Sigmoid colon (tissue), 7 donors: Measurements from ENCODE around the gene LRP6. TPM values are rescaled to one million over a fixed set of nuclear protein-coding genes. Genes with fewer than 3 reads are reported as not detected.

Source experiments
- DNase-seq: peaks from one replicate; pipeline ENCODE4 v3.0.0-alpha.2; 2019
- H3K27ac ChIP-seq, 4 donors: fragments of 200-600 bp; sonication (generic); one replicate each; pipeline ENCODE4 v1.5.1; 2016 to 2019; ENCODE audit warnings: mild to moderate bottlenecking in 1 of 4
- H3K27me3 ChIP-seq, 3 donors: fragments of 200-600 bp; sonication (generic); one replicate each; pipeline ENCODE4 v1.5.1; 2019; ENCODE audit warnings: mild to moderate bottlenecking in 1 of 3
- H3K36me3 ChIP-seq, 4 donors: fragments of 200-600 bp; sonication (generic); one replicate each; pipeline ENCODE4 v1.5.1; 2016 to 2019
- H3K4me1 ChIP-seq, 4 donors: fragments of 200-600 bp; sonication (generic); one replicate each; pipeline ENCODE4 v1.5.1; 2017 to 2019
- H3K4me3 ChIP-seq, 4 donors: fragments of 200-600 bp; sonication (generic); one replicate each; pipeline ENCODE4 v1.5.1; 2017 to 2019; ENCODE audit warnings: mild to moderate bottlenecking in 2 of 4, moderate library complexity in 1 of 4
- H3K9me3 ChIP-seq, 4 donors: fragments of 200-600 bp in 3 of 4; sonication (generic) in 3 of 4; one replicate each; pipeline versions ENCODE4 v1.5.1 to v1.6.1; 2013 to 2019
- EP300 ChIP-seq, 4 donors: sonication (generic); formaldehyde crosslinking; IDR thresholded peaks; one replicate each; pipeline ENCODE4 v1.6.1; 2017; ENCODE audit warnings: antibody characterized with exemption in 4 of 4
- POLR2A ChIP-seq, 2 donors: fragments of 450-650 bp; IDR thresholded peaks; one replicate each; pipeline ENCODE4 v1.6.1; 2016; ENCODE audit warnings: antibody characterized with exemption in 2 of 2, mild to moderate bottlenecking in 2 of 2, moderate library complexity in 2 of 2
- POLR2AphosphoS5 ChIP-seq, 4 donors: sonication (generic); formaldehyde crosslinking; IDR thresholded peaks; one replicate each; pipeline ENCODE4 v1.6.1; 2017; ENCODE audit warnings: antibody characterized with exemption in 4 of 4
- WGBS, 2 donors: extraction: QIAGEN DNeasy Blood & Tissue Kit; methylation state at CpG; one replicate each; pipeline ENCODE4 v1.1.7; 2013; 5-methylcytosine and 5-hydroxymethylcytosine counted together
- intact Hi-C: fragments of 100-400 bp; cut with DNase I; formaldehyde crosslinking; loops from one replicate; pipeline ENCODE4 v1.15.1; 2023
- polyA plus RNA-seq, 3 donors: library from polyadenylated mRNA; stranded (reverse); fragments of 200-250 nt; gene quantifications; one replicate each; pipeline ENCODE4 v1.2.3, GENCODE V29; 2013
- total RNA-seq, 4 donors: library from RNA; depleted of rRNA; stranded (reverse); fragments of >200 nt; gene quantifications; one replicate each; pipeline ENCODE4 v1.1.0, GENCODE V29; 2016
- TF ChIP-seq, protein P1 (sequence below), 4 experiments: fragments of 450-650 bp in 3 of 4; fragments of 200-600 bp in 1 of 4; IDR thresholded peaks; one replicate each; pipeline ENCODE4 v1.5.1; 2016 to 2019; ENCODE audit warnings: antibody characterized with exemption in 4 of 4, mild to moderate bottlenecking in 3 of 4, moderate library complexity in 2 of 4
- donor health status: healthy with polysubstance abuse.
- donor health status: Bipolar disorder and iron deficiency.
- donor health status: healthy.

Gene LRP6
- total and polyA plus RNA-seq, 7 donors, result 1.8 to 55.1 (median 36.0) TPM

DNA sequence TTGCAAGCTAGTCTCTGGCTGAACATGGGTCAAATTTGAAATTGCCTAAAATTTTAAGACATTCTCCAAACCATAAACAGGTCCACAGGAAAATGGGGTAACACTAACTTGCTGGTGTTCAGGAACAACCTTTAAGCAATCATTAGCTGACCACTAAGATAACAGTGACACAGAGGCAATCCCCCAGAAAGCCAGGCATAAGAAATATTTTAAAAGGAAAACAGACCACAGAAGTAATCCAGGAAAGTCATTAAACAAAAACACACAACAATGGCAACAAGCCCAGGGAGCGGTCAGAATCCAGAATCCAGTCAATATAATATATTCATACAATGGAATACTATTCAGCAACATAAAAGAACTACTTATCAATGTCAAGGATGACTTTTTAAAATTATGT, 59.1 kb downstream of the LRP6 start:
- Histone ChIP-seq H3K36me3 (no peaks in the 10 kb centered on the region), H3K27me3 (no peaks in the 10 kb centered on the region), H3K9me3 (no peaks in the 10 kb centered on the region), H3K4me1 (peaks cover 0 to 8% (median 0%) of the 10 kb centered on the region in 4 donors), H3K27ac (no peak overlapping the region), H3K4me3 (no peak overlapping the region)
- TF ChIP-seq, protein P1, sequence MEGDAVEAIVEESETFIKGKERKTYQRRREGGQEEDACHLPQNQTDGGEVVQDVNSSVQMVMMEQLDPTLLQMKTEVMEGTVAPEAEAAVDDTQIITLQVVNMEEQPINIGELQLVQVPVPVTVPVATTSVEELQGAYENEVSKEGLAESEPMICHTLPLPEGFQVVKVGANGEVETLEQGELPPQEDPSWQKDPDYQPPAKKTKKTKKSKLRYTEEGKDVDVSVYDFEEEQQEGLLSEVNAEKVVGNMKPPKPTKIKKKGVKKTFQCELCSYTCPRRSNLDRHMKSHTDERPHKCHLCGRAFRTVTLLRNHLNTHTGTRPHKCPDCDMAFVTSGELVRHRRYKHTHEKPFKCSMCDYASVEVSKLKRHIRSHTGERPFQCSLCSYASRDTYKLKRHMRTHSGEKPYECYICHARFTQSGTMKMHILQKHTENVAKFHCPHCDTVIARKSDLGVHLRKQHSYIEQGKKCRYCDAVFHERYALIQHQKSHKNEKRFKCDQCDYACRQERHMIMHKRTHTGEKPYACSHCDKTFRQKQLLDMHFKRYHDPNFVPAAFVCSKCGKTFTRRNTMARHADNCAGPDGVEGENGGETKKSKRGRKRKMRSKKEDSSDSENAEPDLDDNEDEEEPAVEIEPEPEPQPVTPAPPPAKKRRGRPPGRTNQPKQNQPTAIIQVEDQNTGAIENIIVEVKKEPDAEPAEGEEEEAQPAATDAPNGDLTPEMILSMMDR (IDR thresholded peaks at IDR 0.05), result no peak
- TF ChIP-seq POLR2A (IDR thresholded peaks at IDR 0.05), result no peak
- no peak for TF ChIP-seq EP300 (IDR thresholded peaks at IDR 0.05)
- no peak for TF ChIP-seq POLR2AphosphoS5 (IDR thresholded peaks at IDR 0.05)
- 87 to 93% methylated on average over 1 of the region's 1 CpG for WGBS, 2 donors
- no peak for DNase-seq
- intact Hi-C loops, result no loop called here

DNA sequence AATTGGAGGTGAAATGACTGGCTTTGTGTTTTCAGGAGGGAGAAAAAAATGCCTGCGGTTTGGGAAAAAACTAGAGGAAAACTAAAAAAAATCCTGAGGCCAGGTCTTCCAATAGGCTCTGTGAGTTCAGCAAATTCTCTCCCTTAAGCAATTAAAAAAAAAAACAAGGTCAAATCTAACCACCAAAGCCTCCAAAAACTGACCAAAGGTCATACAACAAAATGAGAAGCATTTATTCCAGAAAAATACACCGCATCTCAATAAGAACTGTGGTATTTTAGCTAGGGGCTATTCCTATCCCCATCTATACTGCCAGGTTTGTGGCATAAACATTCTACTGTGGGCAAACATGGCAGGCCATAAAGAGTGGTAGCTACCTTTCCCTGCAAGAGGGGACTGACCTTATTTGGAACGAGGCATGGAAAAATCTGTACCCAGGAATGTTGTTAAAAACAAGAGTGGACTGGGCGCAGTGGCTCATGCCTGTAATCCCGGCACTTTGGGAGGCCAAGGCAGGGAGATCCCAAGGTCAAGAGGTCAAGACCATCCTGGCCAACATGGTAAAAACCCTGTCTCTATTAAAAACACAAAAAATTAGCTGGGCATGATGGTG, 60.0 kb downstream of the LRP6 start:
- DNase-seq, result no peak
- intact Hi-C loops, result no loop called here
- 91 to 94% methylated on average over 5 of the region's 5 CpGs for WGBS, 2 donors
- no peaks in the 10 kb centered on the region for H3K9me3 ChIP-seq
- peaks cover 0 to 5% (median 0%) of the 10 kb centered on the region in 4 donors for H3K4me1 ChIP-seq
- no peaks in the 10 kb centered on the region for H3K27me3 ChIP-seq
- H3K36me3 ChIP-seq, result peaks cover 0 to 6% (median 2%) of the 10 kb centered on the region in 4 donors
- H3K27ac ChIP-seq, result no peak overlapping the region
- TF ChIP-seq, protein P1 (IDR thresholded peaks at IDR 0.05), result no peak
- TF ChIP-seq POLR2AphosphoS5 (IDR thresholded peaks at IDR 0.05) (no peak), EP300 (IDR thresholded peaks at IDR 0.05) (no peak), POLR2A (IDR thresholded peaks at IDR 0.05) (no peak)
- H3K4me3 ChIP-seq, result no peak overlapping the region

DNA sequence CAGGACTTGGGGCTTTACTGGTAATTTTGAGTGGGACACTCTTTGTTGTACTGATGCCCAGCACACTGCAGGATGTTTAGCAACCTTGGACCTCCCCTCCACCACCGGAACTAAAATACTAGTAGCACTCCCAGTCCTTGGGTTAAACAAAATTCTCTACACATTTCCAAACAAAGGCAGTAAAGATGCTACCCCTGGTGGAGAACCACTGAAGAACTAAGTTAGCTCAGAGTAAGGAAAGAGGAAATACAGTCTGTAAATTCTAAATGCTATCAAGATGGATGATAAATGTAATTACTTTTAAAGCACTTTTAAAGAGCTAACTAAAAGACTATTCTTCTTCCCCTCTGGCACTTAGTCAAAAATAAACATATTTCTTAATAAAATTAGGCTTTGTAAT, 64.1 kb downstream of the LRP6 start:
- no peak overlapping the region for H3K27ac ChIP-seq
- H3K4me3 ChIP-seq, result no peak overlapping the region
- peaks cover 0 to 8% (median 2%) of the 10 kb centered on the region in 4 donors for H3K36me3 ChIP-seq
- intact Hi-C loops, result no loop called here
- H3K27me3 ChIP-seq, result no peaks in the 10 kb centered on the region
- H3K9me3 ChIP-seq, result no peaks in the 10 kb centered on the region
- 79 to 93% methylated on average over 1 of the region's 1 CpG for WGBS, 2 donors
- TF ChIP-seq POLR2A (IDR thresholded peaks at IDR 0.05) (no peak), EP300 (IDR thresholded peaks at IDR 0.05) (no peak), POLR2AphosphoS5 (IDR thresholded peaks at IDR 0.05) (no peak)
- TF ChIP-seq, protein P1 (IDR thresholded peaks at IDR 0.05), result no peak
- no peak for DNase-seq
- peaks cover 0 to 5% (median 0%) of the 10 kb centered on the region in 4 donors for H3K4me1 ChIP-seq

DNA sequence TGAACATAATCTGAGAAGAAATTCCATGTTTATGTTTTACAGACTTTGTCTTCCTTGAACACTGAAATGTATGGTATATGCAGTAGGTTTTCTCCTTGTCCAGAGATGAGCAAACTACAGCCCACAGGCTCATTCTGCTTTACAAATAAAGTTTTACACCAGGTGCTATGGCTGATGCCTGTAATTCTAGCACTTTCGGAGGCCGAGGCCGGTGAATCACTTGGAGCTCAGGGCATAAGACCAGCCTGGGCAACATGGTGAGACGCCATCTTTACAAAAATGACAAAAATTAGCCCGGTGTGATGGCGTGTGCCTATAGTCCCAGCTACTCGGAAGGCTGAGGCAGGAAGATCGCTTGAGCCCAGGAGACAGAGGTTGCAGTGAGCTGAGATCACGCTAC, 64.7 kb downstream of the LRP6 start:
- Histone ChIP-seq H3K4me1 (peaks cover 0 to 5% (median 0%) of the 10 kb centered on the region in 4 donors), H3K27me3 (no peaks in the 10 kb centered on the region), H3K4me3 (no peak overlapping the region), H3K9me3 (no peaks in the 10 kb centered on the region), H3K27ac (no peak overlapping the region), H3K36me3 (peaks cover 0 to 8% (median 2%) of the 10 kb centered on the region in 4 donors)
- DNase-seq, result no peak
- WGBS, 2 donors, result 92 to 94% methylated on average over 9 of the region's 9 CpGs
- TF ChIP-seq POLR2AphosphoS5 (IDR thresholded peaks at IDR 0.05) (no peak), POLR2A (IDR thresholded peaks at IDR 0.05) (no peak), EP300 (IDR thresholded peaks at IDR 0.05) (no peak)
- TF ChIP-seq, protein P1 (IDR thresholded peaks at IDR 0.05), result no peak
- intact Hi-C loops, result no loop called here
